K562 (cell line): ENCODE results near the gene TTC16. TPM values are rescaled to one million over a fixed set of nuclear protein-coding genes. Genes with fewer than 3 reads are reported as not detected.

Experiments used
- BMI1 ChIP-seq: fragments of 150-350 bp; IDR thresholded peaks from 2 replicates; pipeline ENCODE4 v1.6.1; 2014; ENCODE audit warnings: low read length
- CXXC5 ChIP-seq: fragments of 250-450 bp; sonication (Bioruptor Pico); IDR thresholded peaks from 2 replicates; pipeline ENCODE4 v1.8.0; 2022; ENCODE audit warnings: inconsistent platforms, mild to moderate bottlenecking, moderate library complexity
- DDX20 ChIP-seq: fragments of 450-650 bp; IDR thresholded peaks from 2 replicates; pipeline ENCODE4 v1.6.1; 2016; ENCODE audit warnings: missing genetic modification characterization, low read depth, mild to moderate bottlenecking, missing compliant biosample characterization, moderate library complexity
- FOSL1 ChIP-seq: fragments of 200-800 bp; sonication (Bioruptor generic); conservative IDR thresholded peaks from 2 replicates; pipeline ENCODE4 v1.6.1; 2016; ENCODE audit warnings: missing genetic modification characterization, missing compliant biosample characterization
- FOXM1 ChIP-seq, 2 experiments: fragments of 450-650 bp in 1 of 2; sonication (generic) in 1 of 2; formaldehyde crosslinking in 1 of 2; IDR thresholded peaks; 2 replicates each; pipeline versions ENCODE4 v1.6.1 to v1.9.0; 2017 to 2022; ENCODE audit warnings: low read depth in 2 of 2, mild to moderate bottlenecking in 2 of 2, missing genetic modification reagents in 1 of 2, moderate library complexity in 1 of 2
- ILK ChIP-seq: fragments of 450-650 bp; IDR thresholded peaks from 2 replicates; pipeline ENCODE4 v1.6.1; 2016; ENCODE audit warnings: missing genetic modification characterization, low read depth, mild to moderate bottlenecking, missing compliant biosample characterization, moderate library complexity, borderline replicate concordance
- KDM2B ChIP-seq: fragments of 250-450 bp; sonication (Bioruptor Pico); IDR thresholded peaks from 2 replicates; pipeline ENCODE4 v1.8.0; 2021; ENCODE audit warnings: mild to moderate bottlenecking, moderate library complexity
- MAFK ChIP-seq: IDR thresholded peaks from 2 replicates; pipeline ENCODE4 v1.6.1; 2011; ENCODE audit warnings: low read length, improper control_type of control experiment
- MNT ChIP-seq, 2 experiments: fragments of 450-650 bp; conservative IDR thresholded peaks; 2 replicates each; pipeline ENCODE4 v1.6.1; 2017; ENCODE audit warnings: mild to moderate bottlenecking in 2 of 2, moderate library complexity in 2 of 2
- NUFIP1 ChIP-seq: fragments of 450-650 bp; IDR thresholded peaks from 2 replicates; pipeline ENCODE4 v1.6.1; 2018; ENCODE audit not compliant: partially characterized antibody
- RBBP5 ChIP-seq: fragments of 200-600 bp; sonication (generic); IDR thresholded peaks from 2 replicates; pipeline ENCODE4 v1.6.1; 2012; ENCODE audit warnings: borderline replicate concordance, mild to moderate bottlenecking, low read length, control low read depth, inconsistent platforms; ENCODE audit not compliant: insufficient read depth, poor library complexity, severe bottlenecking
- SMARCA5 ChIP-seq: fragments of 450-650 bp; IDR thresholded peaks from 2 replicates; pipeline ENCODE4 v1.6.1; 2016
- SMC3 ChIP-seq: conservative IDR thresholded peaks from 2 replicates; pipeline ENCODE4 v1.6.1; 2011; ENCODE audit warnings: low read depth, low read length, improper control_type of control experiment; ENCODE audit not compliant: insufficient read depth
- TGIF2 ChIP-seq: sonication (generic); formaldehyde crosslinking; IDR thresholded peaks from 2 replicates; pipeline ENCODE4 v1.8.1; 2022; ENCODE audit warnings: mild to moderate bottlenecking, missing genetic modification reagents, moderate library complexity
- ZFP36 ChIP-seq: fragments of 150-350 bp; IDR thresholded peaks from 2 replicates; pipeline ENCODE4 v1.6.1; 2018; ENCODE audit warnings: low read length, low read depth; ENCODE audit not compliant: partially characterized antibody
- polyA plus RNA-seq, 8 experiments: library from polyadenylated mRNA; depleted of rRNA in 4 of 8; stranded (reverse) in 5 of 8; unstranded in 3 of 8; fragments of >200 nt; fragmentation: Nextera tagmentation in 2 of 8; fragmentation: Illumina TruSeq in 1 of 8; extraction: Ambion mirVana in 2 of 8; extraction: Trizol in 1 of 8; gene quantifications; 2 replicates each; pipeline versions ENCODE4 v1.2.1 to v1.2.3, GENCODE V29; 2011 to 2014; ENCODE audit warnings: inconsistent platforms in 1 of 8, missing spikeins in 1 of 8
- total RNA-seq, 7 experiments: library from RNA; depleted of rRNA in 6 of 7; stranded (reverse); fragments of >200 nt in 6 of 7; fragmentation: Illumina TruSeq in 2 of 7; extraction: Trizol in 2 of 7; gene quantifications; 2 replicates each; pipeline versions ENCODE4 v1.2.1 to v1.2.3, GENCODE V29; 2011 to 2021; ENCODE audit warnings: low replicate concordance in 1 of 7
- TF ChIP-seq, protein P1 (sequence below): fragments of 250-450 bp; sonication (Bioruptor Pico); IDR thresholded peaks from 2 replicates; pipeline ENCODE4 v1.8.0; 2021; ENCODE audit warnings: moderate library complexity, mild to moderate bottlenecking, inconsistent platforms
- TF ChIP-seq, protein P2 (sequence below): fragments of 250-450 bp; sonication (Bioruptor Pico); IDR thresholded peaks from 2 replicates; pipeline ENCODE4 v1.5.0; 2021
- TF ChIP-seq, protein P3 (sequence below), 2 experiments: IDR thresholded peaks in 1 of 2; conservative IDR thresholded peaks in 1 of 2; 2 replicates each; pipeline ENCODE4 v1.6.1; 2016; ENCODE audit warnings: low read depth in 2 of 2, mild to moderate bottlenecking in 1 of 2, missing compliant biosample characterization in 1 of 2, missing genetic modification characterization in 1 of 2, moderate library complexity in 1 of 2

TTC16 gene
- total and polyA plus RNA-seq, 9 of the 15 experiments (the other 6 are each of a cell fraction or from before 2014, with no cell fraction given) = 0.11 TPM; not detected in 8

GRCh38 chr9:127742435-127743088, 26.7 kb downstream of the TTC16 start (continued):
- TF ChIP-seq MNT (conservative IDR thresholded peaks at IDR 0.05) (peak in 1 of 2 experiments; percentile 44; a peak in 2 of 4 replicates), SMARCA5 (peak; percentile 77; the same call in 1 of the 2 replicates), CXXC5 (CRISPR knock-in tag) (0 out of 2 replicates have a peak, but pooled peaks have one; percentile 22), FOSL1 (tag) (peak; percentile 41; the same call in 1 of the 2 replicates), NUFIP1 (no peak), DDX20 (tag) (no peak), BMI1 (peak; percentile 63; the same call in 1 of the 2 replicates), SMC3 (0 out of 2 replicates have a peak, but pooled peaks have one; percentile 6), ILK (no peak), KDM2B (CRISPR knock-in tag) (no peak), ZFP36 (no peak), MAFK (no peak), FOXM1 (IDR thresholded peaks at IDR 0.05; ENCODE audit: low read depth) (no peak), FOXM1 (CRISPR knock-in tag; IDR thresholded peaks at IDR 0.05; ENCODE audit: low read depth) (no peak), TGIF2 (no peak), RBBP5 (no peak)
- TF ChIP-seq, protein P1, sequence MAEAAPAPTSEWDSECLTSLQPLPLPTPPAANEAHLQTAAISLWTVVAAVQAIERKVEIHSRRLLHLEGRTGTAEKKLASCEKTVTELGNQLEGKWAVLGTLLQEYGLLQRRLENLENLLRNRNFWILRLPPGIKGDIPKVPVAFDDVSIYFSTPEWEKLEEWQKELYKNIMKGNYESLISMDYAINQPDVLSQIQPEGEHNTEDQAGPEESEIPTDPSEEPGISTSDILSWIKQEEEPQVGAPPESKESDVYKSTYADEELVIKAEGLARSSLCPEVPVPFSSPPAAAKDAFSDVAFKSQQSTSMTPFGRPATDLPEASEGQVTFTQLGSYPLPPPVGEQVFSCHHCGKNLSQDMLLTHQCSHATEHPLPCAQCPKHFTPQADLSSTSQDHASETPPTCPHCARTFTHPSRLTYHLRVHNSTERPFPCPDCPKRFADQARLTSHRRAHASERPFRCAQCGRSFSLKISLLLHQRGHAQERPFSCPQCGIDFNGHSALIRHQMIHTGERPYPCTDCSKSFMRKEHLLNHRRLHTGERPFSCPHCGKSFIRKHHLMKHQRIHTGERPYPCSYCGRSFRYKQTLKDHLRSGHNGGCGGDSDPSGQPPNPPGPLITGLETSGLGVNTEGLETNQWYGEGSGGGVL (CRISPR knock-in tag) = no peak
- TF ChIP-seq, protein P2, sequence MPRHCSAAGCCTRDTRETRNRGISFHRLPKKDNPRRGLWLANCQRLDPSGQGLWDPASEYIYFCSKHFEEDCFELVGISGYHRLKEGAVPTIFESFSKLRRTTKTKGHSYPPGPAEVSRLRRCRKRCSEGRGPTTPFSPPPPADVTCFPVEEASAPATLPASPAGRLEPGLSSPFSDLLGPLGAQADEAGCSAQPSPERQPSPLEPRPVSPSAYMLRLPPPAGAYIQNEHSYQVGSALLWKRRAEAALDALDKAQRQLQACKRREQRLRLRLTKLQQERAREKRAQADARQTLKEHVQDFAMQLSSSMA (CRISPR knock-in tag) = no peak
- TF ChIP-seq, protein P3, sequence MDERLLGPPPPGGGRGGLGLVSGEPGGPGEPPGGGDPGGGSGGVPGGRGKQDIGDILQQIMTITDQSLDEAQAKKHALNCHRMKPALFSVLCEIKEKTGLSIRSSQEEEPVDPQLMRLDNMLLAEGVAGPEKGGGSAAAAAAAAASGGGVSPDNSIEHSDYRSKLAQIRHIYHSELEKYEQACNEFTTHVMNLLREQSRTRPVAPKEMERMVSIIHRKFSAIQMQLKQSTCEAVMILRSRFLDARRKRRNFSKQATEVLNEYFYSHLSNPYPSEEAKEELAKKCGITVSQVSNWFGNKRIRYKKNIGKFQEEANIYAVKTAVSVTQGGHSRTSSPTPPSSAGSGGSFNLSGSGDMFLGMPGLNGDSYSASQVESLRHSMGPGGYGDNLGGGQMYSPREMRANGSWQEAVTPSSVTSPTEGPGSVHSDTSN (CRISPR knock-in tag; IDR thresholded peaks at IDR 0.05; ENCODE audit: low read depth) = peak; percentile 73
- TF ChIP-seq, protein P3 (tag; conservative IDR thresholded peaks at IDR 0.05; ENCODE audit: low read depth) = peak; percentile 96
